HG03159 (cell line): ENCODE results near the gene GPR15.

Experiments used
- ATAC-seq: cut with Tn5 transposase; IDR thresholded peaks from one replicate; pipeline ENCODE4 v1.9.1; 2021; ENCODE audit warnings: mild to moderate bottlenecking, moderate library complexity; ENCODE audit not compliant: unreplicated experiment

Gene GPR15

GRCh38 chr3:98531622-98532274 is at the start of gene GPR15:
TSS of gene GPR15 (plus strand) at chr3:98531978. CDS start at chr3:98532034, 56 bp downstream.
- peak; percentile 35 for ATAC-seq

DNA sequence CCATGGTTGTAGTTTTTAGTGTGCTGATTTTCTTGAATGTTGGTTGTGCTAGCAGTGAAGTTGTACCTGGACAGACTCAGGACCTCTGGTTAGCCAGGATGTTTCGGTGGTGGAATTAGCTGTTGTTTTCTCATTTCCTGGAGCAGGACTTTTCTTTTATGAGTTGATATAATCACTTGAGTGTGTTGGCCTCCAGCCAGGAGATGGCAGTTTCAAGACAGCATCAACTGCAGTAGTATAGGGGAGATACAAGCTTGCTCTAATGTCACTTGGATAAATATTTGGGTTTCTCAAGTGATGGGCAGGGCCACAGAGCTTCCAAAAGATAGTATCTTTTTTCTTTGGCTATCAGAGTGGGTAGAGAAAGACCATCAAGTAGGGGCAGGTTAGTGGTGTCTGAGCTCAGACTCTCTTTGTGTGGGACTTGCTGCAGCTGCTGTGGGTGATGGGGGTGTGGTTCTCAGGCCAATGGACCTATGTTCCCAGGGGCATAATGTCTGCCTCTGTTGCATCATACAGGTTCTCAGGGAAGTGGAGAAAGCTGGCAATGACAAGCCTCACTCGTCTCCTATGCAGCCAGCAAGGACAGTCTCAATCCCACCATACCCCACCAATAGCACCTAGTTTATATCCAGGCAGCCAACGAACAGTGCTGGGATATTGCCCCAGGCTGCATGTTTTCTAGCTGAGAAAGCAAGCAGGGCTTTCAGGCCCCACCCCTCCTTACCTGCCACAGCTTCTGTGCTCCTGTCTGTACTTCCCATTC is 48.9 kb upstream of the GPR15 start:
- no peak for ATAC-seq

- no peak for ATAC-seq
Measured at GRCh38 chr3:98483626-98484025, 48.2 kb upstream of the GPR15 start.

GRCh38 chr3:98497381-98497780 is 34.4 kb upstream of the GPR15 start, which contains the start of gene OR5K2:
TSS of gene OR5K2 (plus strand) at chr3:98497681. CDS start at chr3:98497681, 0 bp downstream.
- no peak for ATAC-seq

- ATAC-seq = no peak
Measured at GRCh38 chr3:98500019-98500418, 31.8 kb upstream of the GPR15 start.

DNA sequence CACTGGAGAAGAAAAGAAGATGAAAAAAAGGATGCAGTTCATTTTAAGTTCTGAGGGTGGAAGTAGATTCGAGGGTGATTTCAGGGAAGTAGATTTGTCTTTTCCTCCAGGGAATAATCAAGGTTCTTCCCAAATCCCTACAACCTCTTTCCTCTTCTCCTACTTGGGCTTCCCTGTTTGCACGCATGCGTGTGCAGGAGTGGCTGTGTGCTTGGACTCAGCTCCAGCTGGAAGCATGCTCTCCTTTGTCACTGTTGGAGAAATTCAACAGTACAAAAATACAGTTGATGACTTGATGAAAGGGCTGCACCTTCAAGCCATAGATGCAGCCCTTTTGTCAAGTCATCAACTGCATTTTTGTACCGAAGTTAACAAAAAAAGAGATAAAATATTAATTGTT is 30.5 kb upstream of the GPR15 start:
- no peak for ATAC-seq

GRCh38 chr3:98501863-98502576 is 29.8 kb upstream of the GPR15 start:
- ATAC-seq = no peak

DNA sequence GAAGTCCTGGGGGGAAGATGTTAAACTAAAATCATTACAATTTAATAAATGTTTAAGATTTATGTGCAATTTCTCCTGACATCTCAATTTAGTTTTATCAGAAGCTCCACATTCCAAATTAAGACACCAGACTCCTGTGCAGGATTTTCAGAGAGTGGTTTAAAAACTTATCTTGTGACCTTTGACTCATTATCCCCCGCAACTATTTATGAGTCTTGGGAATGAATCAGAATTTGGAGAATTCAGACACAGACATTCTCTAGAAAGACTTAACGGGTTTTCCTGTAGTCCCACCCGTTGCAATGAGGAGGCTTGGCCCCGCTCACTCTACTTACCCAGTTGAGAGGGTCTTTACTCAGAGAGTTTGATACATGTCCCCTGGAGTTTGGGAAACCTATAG is 27.2 kb upstream of the GPR15 start:
- no peak for ATAC-seq

DNA sequence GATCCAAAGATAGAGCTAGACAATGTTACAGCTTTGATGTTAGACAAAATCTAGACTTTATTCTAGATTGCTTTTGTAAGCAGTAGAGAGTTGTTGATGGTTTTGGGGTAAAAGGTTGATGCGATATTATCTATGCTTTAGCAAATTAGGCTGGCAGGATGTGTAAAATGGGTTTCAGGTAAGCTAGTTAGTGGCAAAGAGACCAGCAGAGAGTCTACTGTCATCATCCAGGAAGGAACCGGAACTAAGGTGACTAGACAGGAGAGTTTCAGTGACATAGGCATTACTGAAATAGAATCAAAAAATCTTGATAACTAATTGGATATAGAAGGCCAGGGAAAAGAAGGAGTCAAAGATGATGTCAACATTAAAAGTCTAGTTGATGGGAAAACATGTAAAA is 23.2 kb upstream of the GPR15 start:
- no peak for ATAC-seq

- ATAC-seq = no peak
Measured at GRCh38 chr3:98512576-98512975, 19.2 kb upstream of the GPR15 start.

DNA sequence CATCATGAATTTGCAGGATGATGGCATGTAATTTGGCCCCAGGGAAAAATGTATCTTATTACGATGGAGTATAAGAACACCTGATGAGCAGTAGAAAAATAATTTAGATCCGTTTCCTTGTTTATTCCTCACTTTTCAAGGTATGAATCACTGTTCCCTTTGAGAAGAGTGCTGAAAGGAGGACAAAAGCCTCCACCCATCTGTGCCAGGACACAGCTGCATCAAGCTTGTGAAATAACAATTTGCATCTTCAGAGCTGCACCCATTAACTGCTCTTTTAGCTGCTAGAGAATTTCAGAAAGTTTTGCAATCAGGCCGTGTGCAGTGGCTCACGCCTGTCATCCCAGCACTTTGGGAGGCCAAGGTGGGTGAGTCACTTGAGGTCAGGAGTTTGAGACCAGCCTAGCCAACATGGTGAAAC is 18.7 kb upstream of the GPR15 start:
- no peak for ATAC-seq

DNA sequence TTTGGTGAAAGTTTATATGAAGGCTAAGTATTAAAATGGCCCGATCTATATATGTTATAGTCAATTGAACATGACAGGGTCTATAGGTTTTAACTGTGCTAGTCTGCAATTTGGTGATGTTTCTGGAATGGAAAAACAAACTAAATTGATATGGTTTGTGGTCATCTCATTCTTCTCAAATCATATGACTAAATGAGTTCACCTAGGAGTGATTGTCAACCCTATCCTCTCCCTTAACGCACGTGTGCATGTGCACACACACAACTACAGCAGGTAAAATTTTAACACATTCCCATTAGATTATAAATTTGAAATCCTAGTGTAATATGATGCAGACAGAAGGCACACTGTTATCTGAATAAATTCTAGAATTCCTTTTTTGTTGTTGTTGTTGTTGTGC is 18.0 kb upstream of the GPR15 start:
- no peak for ATAC-seq

GRCh38 chr3:98514948-98515347 is 16.8 kb upstream of the GPR15 start:
- ATAC-seq = no peak

GRCh38 chr3:98518816-98519215 is 13.0 kb upstream of the GPR15 start:
- no peak for ATAC-seq

DNA sequence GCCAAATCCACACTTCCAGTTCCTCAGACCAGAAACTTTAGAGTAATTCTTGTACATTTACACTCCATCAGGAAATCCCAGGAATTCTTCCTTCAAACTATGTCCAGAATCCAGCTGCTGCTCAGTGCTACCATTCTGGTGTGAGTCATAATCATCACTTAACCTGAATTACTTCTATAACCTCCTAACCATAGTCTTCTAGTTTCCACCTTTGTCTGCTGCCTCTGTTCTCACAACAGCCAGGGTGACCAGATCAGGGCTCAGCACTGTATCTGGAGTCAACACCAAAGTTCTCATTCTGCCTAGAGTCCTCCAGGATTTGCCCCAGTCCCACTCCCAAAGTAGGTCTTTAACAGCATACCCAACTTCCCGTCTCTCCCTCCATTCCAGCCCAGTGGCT is 12.4 kb upstream of the GPR15 start:
- ATAC-seq = no peak

- peak; percentile 44 for ATAC-seq
Measured at GRCh38 chr3:98521897-98522543, 9.8 kb upstream of the GPR15 start.

DNA sequence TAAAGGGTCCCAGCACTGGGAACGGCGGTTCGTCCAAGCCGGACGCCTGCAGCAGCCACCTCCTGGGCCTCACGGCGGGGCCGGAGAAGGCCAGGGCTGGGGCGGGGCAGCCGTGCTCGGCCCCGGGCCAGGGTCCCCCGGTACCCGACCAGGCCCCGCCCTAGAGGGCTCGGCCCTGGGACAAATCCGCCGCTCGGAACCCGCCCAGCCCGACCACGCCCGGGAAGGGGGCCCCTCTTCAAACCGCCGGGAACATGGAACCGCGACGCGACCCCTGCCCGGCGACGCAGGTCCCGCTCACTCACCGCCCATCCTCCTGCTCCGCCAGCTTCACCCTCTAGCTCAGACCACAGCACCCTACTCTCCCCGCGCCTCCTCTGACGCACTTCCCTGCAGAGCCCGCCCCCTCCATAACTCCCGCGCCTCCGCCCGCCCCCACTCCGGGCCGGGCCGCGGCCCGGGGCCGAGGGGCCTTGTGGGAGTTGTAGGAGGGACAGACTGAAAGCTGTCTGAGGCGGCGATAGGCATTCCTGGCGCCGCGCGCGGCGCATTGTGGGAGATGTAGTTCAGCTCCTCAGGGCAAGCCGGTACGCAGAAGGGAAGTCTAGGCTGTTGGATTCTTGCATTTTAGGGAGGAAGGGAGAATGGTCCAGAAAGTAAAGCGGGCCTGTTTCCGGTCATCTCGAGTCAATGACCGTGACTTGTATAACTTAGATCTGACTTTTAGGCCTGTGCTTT is 9.1 kb upstream of the GPR15 start, which contains the start of gene CLDND1:
Gene CLDND1, minus strand, starts transcription at position 359 of the 738 bp plus-strand sequence. CDS start 1,478 bp downstream, outside the sequence.
- peak; percentile 89 for ATAC-seq

DNA sequence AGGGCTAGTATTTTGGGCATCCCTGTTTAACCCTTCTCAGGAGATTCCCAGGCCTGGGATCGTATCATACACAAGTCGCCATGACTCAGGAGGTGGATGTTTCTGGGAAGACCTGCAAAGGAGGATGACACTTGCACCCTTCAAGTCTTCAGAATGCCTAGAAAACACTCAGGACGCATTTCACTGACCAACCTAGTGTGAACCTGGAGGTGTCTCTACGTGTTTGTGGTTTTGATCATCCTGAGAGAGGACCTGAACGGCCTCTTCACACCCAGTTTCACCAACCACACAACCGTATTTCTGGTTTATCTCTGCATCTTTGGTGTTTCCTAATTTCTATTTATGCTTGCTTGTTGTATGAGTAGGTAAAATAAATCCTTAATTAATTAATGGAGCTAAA is 6.3 kb upstream of the GPR15 start:
- no peak for ATAC-seq

DNA sequence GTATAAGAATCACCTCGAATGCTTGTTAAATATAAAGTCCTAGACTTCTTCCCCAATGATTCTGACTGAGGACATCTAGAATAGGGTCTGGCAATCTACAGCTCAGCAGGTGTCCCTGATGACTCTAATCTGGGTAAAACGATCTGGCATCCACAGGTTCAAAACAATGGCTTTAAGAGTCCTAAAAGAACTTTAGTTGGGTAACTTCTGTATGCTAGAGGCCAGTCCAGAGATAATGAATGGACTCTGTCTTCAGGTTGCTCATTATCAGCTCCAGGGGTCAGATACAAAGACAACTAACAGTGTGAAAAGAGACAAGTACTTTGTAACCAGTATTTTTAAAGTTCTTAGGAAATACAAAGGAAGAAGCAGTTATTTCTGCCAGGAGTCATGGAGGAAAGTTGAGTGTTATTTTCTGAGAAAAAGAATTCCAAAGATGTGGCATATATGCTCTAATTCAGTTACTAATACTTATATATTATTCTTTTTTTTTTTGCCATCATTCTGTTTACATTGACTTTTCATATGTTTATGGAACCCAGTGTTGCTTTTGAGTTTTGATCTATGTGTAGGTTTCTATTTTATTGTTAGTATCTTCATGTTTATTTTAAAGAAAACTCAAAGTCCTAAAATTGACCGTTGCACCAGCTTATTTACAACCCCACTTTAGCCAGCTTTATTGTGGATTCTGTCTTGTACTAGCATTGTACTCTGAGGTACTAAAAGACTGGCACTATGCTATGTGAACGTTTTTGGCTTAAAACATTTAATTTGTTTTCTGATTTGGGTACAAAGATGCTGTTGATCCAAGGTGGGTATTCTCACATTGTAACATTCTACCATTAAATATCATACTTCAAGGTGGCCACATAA is 3.1 kb upstream of the GPR15 start:
- no peak for ATAC-seq
